H1 (cell line): ENCODE data around the gene DENND6B. TPM values are rescaled to one million over a fixed set of nuclear protein-coding genes. Genes with fewer than 3 reads are reported as not detected.

Experiments used
- CTCF ChIA-PET: fragments of 300-600 bp; sonication (Branson Sonifier 250); formaldehyde crosslinking; loops from one replicate; lab custom pipeline; 2021; ENCODE audit not compliant: partially characterized antibody; lab: Charles Lee
- POLR2A ChIA-PET: fragments of 300-600 bp; sonication (Branson Sonifier 250); formaldehyde crosslinking; loops from one replicate; lab custom pipeline; 2021; ENCODE audit warnings: inconsistent platforms; ENCODE audit not compliant: partially characterized antibody; lab: Charles Lee
- DNase-seq, 2 experiments: peaks; one replicate each; pipeline versions ENCODE4 v3.0.0 to v3.0.0-alpha.2; 2010 to 2022; ENCODE audit warnings: low spot score in 2 of 2, low read depth in 1 of 2, mixed read lengths in 1 of 2
- FAIRE-seq: peaks from 2 replicates; lab custom pipeline; 2011; peaks lifted over from hg19 to GRCh38; lab: Jason Lieb, UNC
- H2AFZ ChIP-seq: 2 replicates; pipeline ENCODE4 v1.8.1; 2012; ENCODE audit warnings: low read length, inconsistent platforms
- H2AK5ac ChIP-seq: 2 replicates; pipeline ENCODE4 v1.6.1; 2013; ENCODE audit warnings: low read depth, low read length
- H2BK120ac ChIP-seq: replicated peaks from 2 replicates; pipeline ENCODE3; 2013; ENCODE audit warnings: low read depth, low read length, inconsistent platforms
- H2BK12ac ChIP-seq: 2 replicates; pipeline ENCODE4 v1.6.1; 2013; ENCODE audit warnings: low read depth, low read length
- H2BK15ac ChIP-seq: 2 replicates; pipeline ENCODE4 v1.6.1; 2013; ENCODE audit warnings: low read length
- H2BK20ac ChIP-seq: 2 replicates; pipeline ENCODE4 v1.6.1; 2013; ENCODE audit warnings: low read length
- H2BK5ac ChIP-seq: 2 replicates; pipeline ENCODE4 v1.6.1; 2013; ENCODE audit warnings: low read depth, low read length
- H3K14ac ChIP-seq: 2 replicates; pipeline ENCODE4 v1.6.1; 2013; ENCODE audit warnings: inconsistent platforms; ENCODE audit not compliant: insufficient read length
- H3K18ac ChIP-seq: 2 replicates; pipeline ENCODE4 v1.6.1; 2013; ENCODE audit warnings: low read length; ENCODE audit errors: extremely low read depth
- H3K23ac ChIP-seq: 2 replicates; pipeline ENCODE4 v1.6.1; 2013; ENCODE audit warnings: inconsistent platforms; ENCODE audit not compliant: insufficient read length
- H3K23me2 ChIP-seq: 2 replicates; pipeline ENCODE4 v1.6.1; 2013; ENCODE audit warnings: low read depth, low read length
- H3K27ac ChIP-seq: 2 replicates; pipeline ENCODE4 v1.6.1; 2011; ENCODE audit warnings: low read depth, low read length, inconsistent platforms
- H3K27me3 ChIP-seq, 4 experiments: replicated peaks in 1 of 4; 1 replicate in 1 of 4; 2 replicates in 3 of 4; pipeline versions ENCODE4 v1.6.1 to v1.8.1; 2011 to 2013; ENCODE audit warnings: low read length in 3 of 4, mild to moderate bottlenecking in 3 of 4, inconsistent platforms in 2 of 4, mixed read lengths in 2 of 4, moderate library complexity in 1 of 4; ENCODE audit not compliant: control insufficient read depth in 3 of 4, insufficient read depth in 3 of 4; ENCODE audit errors: extremely low read depth in 1 of 4
- H3K36me3 ChIP-seq, 4 experiments: 2 replicates each; pipeline versions ENCODE4 v1.6.1 to v1.8.1; 2011 to 2013; ENCODE audit warnings: mild to moderate bottlenecking in 4 of 4, low read length in 3 of 4, moderate library complexity in 2 of 4, control low read depth in 1 of 4, inconsistent platforms in 1 of 4; ENCODE audit not compliant: insufficient read depth in 4 of 4, control insufficient read depth in 2 of 4
- H3K4ac ChIP-seq: replicated peaks from 2 replicates; pipeline ENCODE3; 2013; ENCODE audit warnings: low read length, low read depth, mixed read lengths, inconsistent platforms; ENCODE audit not compliant: insufficient read length
- H3K4me1 ChIP-seq, 4 experiments: replicated peaks in 1 of 4; 1 replicate in 1 of 4; 2 replicates in 3 of 4; pipeline versions ENCODE4 v1.6.1 to v1.8.1; 2011 to 2013; ENCODE audit warnings: low read length in 3 of 4, inconsistent platforms in 2 of 4, mixed read lengths in 1 of 4; ENCODE audit not compliant: insufficient read depth in 4 of 4, control insufficient read depth in 3 of 4
- H3K4me2 ChIP-seq, 2 experiments: 2 replicates each; pipeline versions ENCODE4 v1.6.1 to v1.8.1; 2011 to 2013; ENCODE audit warnings: low read depth in 2 of 2, low read length in 2 of 2, control low read depth in 1 of 2, inconsistent platforms in 1 of 2, mild to moderate bottlenecking in 1 of 2; ENCODE audit not compliant: insufficient read depth in 1 of 2
- H3K4me3 ChIP-seq, 4 experiments: fragments of 200-600, 300-600 bp in 1 of 4; sonication (generic), shearing (Covaris generic), sonication (Bioruptor Twin) in 1 of 4; 2 replicates each; pipeline versions ENCODE4 v1.5.1 to v1.8.1; 2011 to 2016; ENCODE audit warnings: low read length in 4 of 4, low read depth in 3 of 4, control low read depth in 2 of 4, inconsistent platforms in 2 of 4, mild to moderate bottlenecking in 2 of 4, mixed read lengths in 1 of 4, moderate library complexity in 1 of 4; ENCODE audit not compliant: insufficient read depth in 2 of 4; ENCODE audit errors: extremely low read depth in 1 of 4
- H3K56ac ChIP-seq: replicated peaks from 2 replicates; pipeline ENCODE3; 2013; ENCODE audit warnings: low read depth, mild to moderate bottlenecking, mixed read lengths, low read length, inconsistent platforms; ENCODE audit not compliant: insufficient read length
- H3K79me1 ChIP-seq: 2 replicates; pipeline ENCODE4 v1.6.1; 2013; ENCODE audit warnings: low read depth, low read length, control low read depth
- H3K79me2 ChIP-seq, 2 experiments: 2 replicates each; pipeline versions ENCODE4 v1.6.1 to v1.8.1; 2012 to 2013; ENCODE audit warnings: low read length in 2 of 2, mild to moderate bottlenecking in 2 of 2, inconsistent platforms in 1 of 2; ENCODE audit not compliant: insufficient read depth in 2 of 2, control insufficient read depth in 1 of 2
- H3K9ac ChIP-seq, 4 experiments: replicated peaks in 1 of 4; 1 replicate in 1 of 4; 2 replicates in 3 of 4; pipeline versions ENCODE4 v1.6.1 to v1.8.1; 2011 to 2013; ENCODE audit warnings: low read depth in 3 of 4, low read length in 3 of 4, control low read depth in 2 of 4, mild to moderate bottlenecking in 2 of 4, moderate library complexity in 2 of 4, inconsistent platforms in 1 of 4; ENCODE audit errors: extremely low read depth in 1 of 4
- H3K9me3 ChIP-seq, 2 experiments: 2 replicates each; pipeline versions ENCODE4 v1.6.1 to v1.8.1; 2012 to 2013; ENCODE audit warnings: mild to moderate bottlenecking in 2 of 2, moderate library complexity in 2 of 2, control low read depth in 1 of 2, inconsistent platforms in 1 of 2, low read depth in 1 of 2, low read length in 1 of 2, mixed read lengths in 1 of 2; ENCODE audit not compliant: insufficient read depth in 2 of 2
- H4K20me1 ChIP-seq, 2 experiments: replicated peaks in 1 of 2; 2 replicates each; pipeline versions ENCODE3 to v1.8.1; 2011 to 2013; ENCODE audit warnings: inconsistent platforms in 2 of 2, low read length in 2 of 2, mild to moderate bottlenecking in 1 of 2; ENCODE audit not compliant: insufficient read depth in 2 of 2, control insufficient read depth in 1 of 2
- H4K5ac ChIP-seq: 2 replicates; pipeline ENCODE4 v1.6.1; 2013; ENCODE audit warnings: low read length, low read depth, mixed read lengths, inconsistent platforms; ENCODE audit not compliant: insufficient read length
- H4K8ac ChIP-seq: 2 replicates; pipeline ENCODE4 v1.8.0; 2013; ENCODE audit warnings: mild to moderate bottlenecking, moderate library complexity, low read length, inconsistent platforms; ENCODE audit not compliant: insufficient read depth; ENCODE audit errors: extremely low read depth
- H4K91ac ChIP-seq: replicated peaks from 2 replicates; pipeline ENCODE3; 2013; ENCODE audit warnings: low read length, mixed read lengths, inconsistent platforms; ENCODE audit not compliant: insufficient read length
- ASH2L ChIP-seq: fragments of 200-600, 300-600 bp; sonication (generic); IDR thresholded peaks from one replicate; pipeline ENCODE4 v1.7.1; 2017; ENCODE audit warnings: low read length
- EP300 ChIP-seq, 2 experiments: IDR thresholded peaks; 1 replicate in 1 of 2; 2 replicates in 1 of 2; pipeline ENCODE4 v1.6.1; 2011 to 2012; ENCODE audit warnings: low read depth in 2 of 2, low read length in 2 of 2, mild to moderate bottlenecking in 2 of 2, borderline replicate concordance in 1 of 2, inconsistent platforms in 1 of 2, moderate library complexity in 1 of 2
- HDAC6 ChIP-seq: IDR thresholded peaks from one replicate; pipeline ENCODE4 v1.7.1; 2012; ENCODE audit warnings: low read depth, mild to moderate bottlenecking, inconsistent platforms, low read length, moderate library complexity
- NANOG ChIP-seq: IDR thresholded peaks from 2 replicates; pipeline ENCODE4 v1.6.1; 2011; ENCODE audit warnings: low read length, low read depth, mild to moderate bottlenecking, inconsistent platforms; ENCODE audit not compliant: insufficient read depth, poor library complexity, severe bottlenecking
- POLR2AphosphoS5 ChIP-seq: IDR thresholded peaks from 2 replicates; pipeline ENCODE4 v1.6.1; 2011; ENCODE audit warnings: low read depth, low read length
- SP2 ChIP-seq: IDR thresholded peaks from 2 replicates; pipeline ENCODE4 v1.6.1; 2012; ENCODE audit warnings: mild to moderate bottlenecking, low read length, inconsistent platforms
- SP4 ChIP-seq: IDR thresholded peaks from 2 replicates; pipeline ENCODE4 v1.6.1; 2012; ENCODE audit warnings: low read length, inconsistent platforms
- TAF1 ChIP-seq: IDR thresholded peaks from 2 replicates; pipeline ENCODE4 v1.6.1; 2011; ENCODE audit warnings: mild to moderate bottlenecking, low read depth, low read length
- TBP ChIP-seq: IDR thresholded peaks from 2 replicates; pipeline ENCODE4 v1.6.1; 2011; ENCODE audit warnings: low read depth, low read length, improper control_type of control experiment
- TCF12 ChIP-seq: IDR thresholded peaks from 2 replicates; pipeline ENCODE4 v1.6.1; 2011; ENCODE audit warnings: low read depth, mild to moderate bottlenecking, low read length
- TEAD4 ChIP-seq: IDR thresholded peaks from 2 replicates; pipeline ENCODE4 v1.6.1; 2012; ENCODE audit warnings: low read depth, low read length, inconsistent platforms, mixed read lengths
- WGBS, 2 experiments: shearing (Covaris generic) in 1 of 2; methylation state at CpG; one replicate each; pipeline versions ENCODE4 v1.1.6 to v1.1.7; 2013 to 2015; ENCODE audit warnings: low lambda C conversion rate in 2 of 2, mixed read lengths in 2 of 2, inconsistent platforms in 1 of 2, low coverage in 1 of 2, missing lambda C conversion rate in 1 of 2; ENCODE audit not compliant: insufficient replicate concordance in 2 of 2, insufficient coverage in 1 of 2, insufficient read length in 1 of 2; ENCODE audit errors: extremely low coverage in 1 of 2, missing lambda C conversion rate in 1 of 2; 5-methylcytosine and 5-hydroxymethylcytosine counted together
- polyA plus RNA-seq, 7 experiments: library from polyadenylated mRNA; depleted of rRNA in 3 of 7; stranded (reverse) in 5 of 7; unstranded in 2 of 7; fragments of >200 nt in 5 of 7; fragments of 200-250 nt in 2 of 7; gene quantifications; 1 replicate in 5 of 7; 2 replicates in 1 of 7; 4 replicates in 1 of 7; pipeline versions ENCODE4 v1.2.1 to v1.2.3, GENCODE V29; 2011 to 2013; ENCODE audit warnings: missing spikeins in 2 of 7, mixed read lengths in 2 of 7
- total RNA-seq: library from RNA; stranded (reverse); fragmentation: NEBNext Ultra II Directional; extraction: Animal tissue kit (Norgen Biotek cat#: 25700); gene quantifications from 2 replicates; pipeline ENCODE4 v1.2.1, GENCODE V29; 2021

The DENND6B gene
- total and polyA plus RNA-seq, 2 of the 8 experiments (the other 6 are each of a cell fraction or from before 2014, with no cell fraction given): 1.1 to 1.9 TPM

DNA sequence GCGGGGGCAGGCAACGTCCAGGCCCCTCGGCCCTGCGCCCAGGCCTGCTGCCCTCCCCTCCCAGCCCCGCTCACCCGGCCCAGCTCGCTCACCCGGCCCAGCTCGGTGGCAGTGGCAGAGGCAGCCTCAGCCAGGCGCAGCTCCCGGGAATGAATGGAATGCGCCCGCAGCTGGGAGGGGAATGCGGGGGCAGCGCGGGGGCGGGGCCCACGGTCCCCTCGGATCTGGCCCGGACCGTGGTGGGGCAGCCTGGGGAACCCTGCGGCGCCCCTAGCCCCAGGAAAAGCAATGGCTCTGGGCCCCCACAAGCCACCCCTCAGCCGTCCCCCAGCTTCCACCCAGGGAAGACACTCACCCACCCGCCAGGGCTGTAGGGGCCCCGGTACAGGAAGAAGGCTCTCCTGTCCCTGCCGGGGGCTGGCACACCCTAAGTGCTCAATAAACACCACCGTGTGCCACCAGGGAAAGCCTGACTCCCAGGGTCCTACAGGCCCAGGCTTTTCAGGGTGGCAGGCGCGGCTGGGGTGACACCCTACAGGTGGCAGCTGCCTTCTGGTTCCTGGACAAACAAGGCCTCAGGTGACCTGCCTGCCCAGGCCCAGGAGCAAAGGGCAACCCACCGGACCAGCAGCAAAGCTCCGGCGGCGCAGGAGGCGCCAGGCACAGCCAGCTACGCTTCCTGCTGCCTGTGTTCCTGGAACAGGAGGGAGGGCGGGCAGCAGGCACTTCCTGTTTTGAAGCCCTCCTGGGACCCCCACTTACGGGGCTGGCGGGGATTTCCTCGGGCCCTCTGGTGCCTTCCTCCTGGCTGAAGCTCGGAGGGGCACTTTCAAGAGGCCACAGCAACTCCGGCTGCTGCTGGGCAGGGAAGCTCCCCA lies 33.1 kb downstream of the DENND6B start:
- POLR2A ChIA-PET: interaction anchor here (0.8 to 2.2 kb wide), 10 partner anchors 10 to 42 kb away, joined by 3 to 16 read pairs (median 5); partner anchors contain the start of genes HDAC10 and PLXNB2
- no peak overlapping the region for H2BK120ac ChIP-seq
- peak overlapping the region; percentile 53 for H4K8ac ChIP-seq
- no peaks in the 10 kb centered on the region for H3K27me3 ChIP-seq
- peak overlapping the region; percentile 78 for H3K18ac ChIP-seq
- H2BK12ac ChIP-seq: peak overlapping the region; percentile 97; the same call in 1 of the 2 replicates
- peak overlapping the region; percentile 77; the same call in 1 of the 2 replicates for H3K27ac ChIP-seq
- H2BK15ac ChIP-seq: peak overlapping the region; percentile 97; the same call in 1 of the 2 replicates
- 37% methylated on average over 19 of the region's 42 CpGs; no CpG with 5 or more reads in 1 of the 2 experiments for WGBS, 2 experiments
- peak overlapping the region; percentile 72; the same call in 1 of the 2 replicates for H2BK20ac ChIP-seq
- DNase-seq: peak in 1 of 2 experiments; percentile 90
- peak overlapping the region; percentile 75 for H4K91ac ChIP-seq
- peak overlapping the region in 2 of 4 experiments; percentile 36 to 38; a peak in 2 of 7 replicates for H3K9ac ChIP-seq
- no peak overlapping the region for H3K14ac ChIP-seq
- H3K4me3 ChIP-seq: peak overlapping the region; percentile 19 to 52 (median 24); a peak in 5 of 8 replicates
- CTCF ChIA-PET: interaction anchor here (0.8 to 2.0 kb wide), 11 partner anchors 8 to 177 kb away, joined by 3 to 15 read pairs (median 5); no protein-coding TSS in a partner anchor
- no peak overlapping the region for H3K56ac ChIP-seq
- peak overlapping the region; percentile 56 to 63 for H3K4me2 ChIP-seq
- H3K4ac ChIP-seq: peak overlapping the region; percentile 61
- H4K20me1 ChIP-seq: peaks cover 14 to 38% of the 10 kb centered on the region in 2 experiments
- H3K23ac ChIP-seq: no peak overlapping the region
- no peak for FAIRE-seq
- H2AFZ ChIP-seq: no peak overlapping the region
- H3K4me1 ChIP-seq: peaks cover 0 to 32% (median 21%) of the 10 kb centered on the region in 4 experiments; a peak in 6 of 7 replicates
- peaks cover 28% of the 10 kb centered on the region for H3K79me1 ChIP-seq
- H3K23me2 ChIP-seq: no peaks in the 10 kb centered on the region
- peak overlapping the region; percentile 97 for H2BK5ac ChIP-seq
- peaks cover 0 to 57% of the 10 kb centered on the region in 2 experiments; a peak in 3 of 4 replicates for H3K79me2 ChIP-seq
- no peaks in the 10 kb centered on the region for H3K9me3 ChIP-seq
- H3K36me3 ChIP-seq: peaks cover 2 to 17% (median 6%) of the 10 kb centered on the region in 4 experiments; a peak in 5 of 8 replicates
- peak overlapping the region; percentile 62 for H4K5ac ChIP-seq
- H2AK5ac ChIP-seq: peak overlapping the region; percentile 65; the same call in 1 of the 2 replicates
- TF ChIP-seq TBP (0 out of 2 replicates have a peak, but pooled peaks have one; percentile 21), TEAD4 (peak; percentile 100), POLR2AphosphoS5 (peak; percentile 22; the same call in 1 of the 2 replicates), SP4 (no peak), TAF1 (peak; percentile 49; the same call in 1 of the 2 replicates), SP2 (no peak), TCF12 (peak; percentile 54; the same call in 1 of the 2 replicates), HDAC6 (no peak), ASH2L (peak; percentile 35), NANOG (peak; percentile 2), EP300 (IDR thresholded peaks at IDR 0.05; ENCODE audit: borderline replicate concordance in 1 of 2, low read depth in 2 of 2, low read length in 2 of 2) (peak in 1 of 2 experiments; percentile 65; a peak in 1 of 3 replicates)
